ENCODE results near the gene LPP. TPM values are rescaled to one million over a fixed set of nuclear protein-coding genes. Genes with fewer than 3 reads are reported as not detected.

Gene LPP
- total RNA-seq, 1 experiment from 2014 or later, result 264 TPM

GRCh38 chr3:188528396-188528795, 374.4 kb downstream of the LPP start:
- no peak overlapping the region for H3K4me3 Mint-ChIP-seq (ENCODE audit: low read depth, unreplicated experiment)
- no peak for TF ChIP-seq CTCF (IDR thresholded peaks at IDR 0.05; ENCODE audit: unreplicated experiment)
- DNase-seq, result no peak
- intact Hi-C loops (cut with micrococcal nuclease; ENCODE audit: unreplicated experiment), result no loop called here
- H3K36me3 Mint-ChIP-seq (ENCODE audit: insufficient read depth, unreplicated experiment), result peaks cover 10% of the 10 kb centered on the region
- no peaks in the 10 kb centered on the region for H3K27me3 Mint-ChIP-seq (ENCODE audit: unreplicated experiment)
- BruUV-seq (replicated peaks), result no TSS peak
- CTCF ChIA-PET, result interaction anchor here (0.6 kb wide), 2 partner anchors 10 to 849 kb away, joined by 3 read pairs; no protein-coding TSS in a partner anchor
- H3K4me1 Mint-ChIP-seq (ENCODE audit: low read depth, unreplicated experiment), result no peaks in the 10 kb centered on the region
- H3K27ac Mint-ChIP-seq (ENCODE audit: unreplicated experiment), result no peak overlapping the region
- no peaks in the 10 kb centered on the region for H3K9me3 Mint-ChIP-seq (ENCODE audit: low read depth, unreplicated experiment)

- DNase-seq, result no peak
- no peaks in the 10 kb centered on the region for H3K4me1 Mint-ChIP-seq (ENCODE audit: low read depth, unreplicated experiment)
- CTCF ChIA-PET, result no interaction called here
- no peaks in the 10 kb centered on the region for H3K27me3 Mint-ChIP-seq (ENCODE audit: unreplicated experiment)
- H3K9me3 Mint-ChIP-seq (ENCODE audit: low read depth, unreplicated experiment), result no peaks in the 10 kb centered on the region
- H3K27ac Mint-ChIP-seq (ENCODE audit: unreplicated experiment), result no peak overlapping the region
- intact Hi-C loops (cut with micrococcal nuclease; ENCODE audit: unreplicated experiment), result no loop called here
- peaks cover 10% of the 10 kb centered on the region for H3K36me3 Mint-ChIP-seq (ENCODE audit: insufficient read depth, unreplicated experiment)
- no peak for TF ChIP-seq CTCF (IDR thresholded peaks at IDR 0.05; ENCODE audit: unreplicated experiment)
- H3K4me3 Mint-ChIP-seq (ENCODE audit: low read depth, unreplicated experiment), result no peak overlapping the region
- no TSS peak for BruUV-seq (replicated peaks)
Measured at GRCh38 chr3:188529228-188529627, 375.3 kb downstream of the LPP start.

GRCh38 chr3:188530226-188530625, 376.3 kb downstream of the LPP start:
- no peaks in the 10 kb centered on the region for H3K36me3 Mint-ChIP-seq (ENCODE audit: insufficient read depth, unreplicated experiment)
- H3K4me3 Mint-ChIP-seq (ENCODE audit: low read depth, unreplicated experiment), result no peak overlapping the region
- no peak overlapping the region for H3K27ac Mint-ChIP-seq (ENCODE audit: unreplicated experiment)
- no peak for TF ChIP-seq CTCF (IDR thresholded peaks at IDR 0.05; ENCODE audit: unreplicated experiment)
- H3K4me1 Mint-ChIP-seq (ENCODE audit: low read depth, unreplicated experiment), result no peaks in the 10 kb centered on the region
- intact Hi-C loops (cut with micrococcal nuclease; ENCODE audit: unreplicated experiment), result no loop called here
- no TSS peak for BruUV-seq (replicated peaks)
- H3K27me3 Mint-ChIP-seq (ENCODE audit: unreplicated experiment), result no peaks in the 10 kb centered on the region
- DNase-seq, result no peak
- CTCF ChIA-PET, result no interaction called here
- no peaks in the 10 kb centered on the region for H3K9me3 Mint-ChIP-seq (ENCODE audit: low read depth, unreplicated experiment)

- Mint-ChIP-seq H3K27me3 (ENCODE audit: unreplicated experiment) (no peaks in the 10 kb centered on the region), H3K4me3 (ENCODE audit: low read depth, unreplicated experiment) (no peak overlapping the region), H3K9me3 (ENCODE audit: low read depth, unreplicated experiment) (no peaks in the 10 kb centered on the region), H3K36me3 (ENCODE audit: insufficient read depth, unreplicated experiment) (peaks cover 4% of the 10 kb centered on the region), H3K27ac (ENCODE audit: unreplicated experiment) (no peak overlapping the region), H3K4me1 (ENCODE audit: low read depth, unreplicated experiment) (no peaks in the 10 kb centered on the region)
- CTCF ChIA-PET, result no interaction called here
- no TSS peak for BruUV-seq (replicated peaks)
- DNase-seq, result no peak
- intact Hi-C loops (cut with micrococcal nuclease; ENCODE audit: unreplicated experiment), result no loop called here
- no peak for TF ChIP-seq CTCF (IDR thresholded peaks at IDR 0.05; ENCODE audit: unreplicated experiment)
Measured at GRCh38 chr3:188531210-188531609, 377.3 kb downstream of the LPP start.
